Measurements from ENCODE around the gene TEC.
"Not testable (repeated sequence)": the region's sequence is repeated elsewhere in the genome, so short reads cannot be mapped to it uniquely, and the experiment has no call there.

TEC gene

GRCh38 chr4:48268956-48269860, at the start of gene TEC:
Gene TEC (minus strand): TSS chr4:48269838. CDS start chr4:48228614, 41,224 bp downstream.
- DNase-seq: peak; percentile 43

DNA sequence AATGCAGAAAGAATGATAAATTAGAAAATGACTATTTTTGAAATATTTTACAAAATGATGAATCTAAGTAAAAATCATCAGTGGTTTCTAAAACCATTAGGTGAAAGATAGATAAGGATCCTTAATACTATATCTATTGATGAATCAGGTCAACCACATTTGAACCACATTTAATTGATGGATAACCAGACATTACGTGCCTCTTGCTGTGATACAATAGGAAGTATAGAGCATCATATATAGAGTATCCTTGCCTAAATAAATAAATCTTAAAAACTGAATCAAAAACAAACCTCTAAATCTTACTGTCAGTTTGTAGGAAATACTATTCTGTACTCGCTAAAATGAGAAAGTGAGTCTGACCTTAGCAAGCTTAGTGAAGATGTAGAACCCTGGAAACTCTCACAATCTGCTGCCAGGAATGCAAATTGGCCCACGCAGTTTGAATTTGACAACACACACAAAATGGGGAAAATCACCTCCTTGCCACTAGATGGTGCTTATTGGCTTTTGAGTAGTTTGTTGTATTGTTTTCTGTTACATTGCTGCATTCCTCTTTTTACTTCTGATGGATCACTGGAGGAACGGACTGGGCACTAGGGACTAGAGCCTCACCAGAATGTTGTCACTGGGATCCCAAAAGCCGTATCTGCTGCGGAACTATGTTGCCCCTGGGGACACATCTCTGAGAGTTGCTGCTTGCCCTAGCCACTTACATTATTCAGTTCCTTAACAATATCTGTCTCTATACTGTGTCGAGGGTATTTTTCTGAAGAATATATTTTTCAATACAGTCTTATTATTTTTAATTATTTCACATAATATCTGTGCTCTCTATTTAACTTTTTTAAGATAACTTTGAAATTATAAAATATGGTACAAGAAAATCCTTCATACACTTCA, 46.3 kb upstream of the TEC start:
- DNase-seq: no peak

GRCh38 chr4:48314746-48315145, 45.1 kb upstream of the TEC start:
- DNase-seq: not testable (repeated sequence)

GRCh38 chr4:48311896-48312295, 42.3 kb upstream of the TEC start:
- no peak for DNase-seq

DNA sequence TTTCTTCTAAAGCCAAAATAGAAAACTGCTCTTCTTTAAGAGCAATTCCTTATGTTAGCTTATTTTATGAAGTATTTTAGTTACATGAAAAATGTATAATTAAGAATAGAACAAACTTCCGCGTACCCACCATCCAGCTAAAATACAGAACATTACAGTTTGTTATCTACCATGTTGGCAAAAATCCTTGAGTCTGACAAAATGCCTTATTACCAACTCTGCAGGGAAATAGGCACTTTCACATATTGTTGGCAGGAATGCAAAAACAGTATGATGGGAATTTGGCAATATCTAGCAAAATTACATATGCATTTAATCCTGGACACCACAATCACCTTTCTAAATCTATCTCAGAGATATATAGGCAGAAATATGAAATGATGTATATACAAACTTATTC, 39.3 kb upstream of the TEC start:
- no peak for DNase-seq

- DNase-seq: no peak
Observed at GRCh38 chr4:48307528-48307927, 37.9 kb upstream of the TEC start.

GRCh38 chr4:48305508-48305907, 35.9 kb upstream of the TEC start:
- no peak for DNase-seq

- DNase-seq: no peak
Observed at GRCh38 chr4:48300004-48300403, 30.4 kb upstream of the TEC start.

GRCh38 chr4:48299560-48299959, 29.9 kb upstream of the TEC start:
- no peak for DNase-seq

GRCh38 chr4:48297256-48297846, 27.7 kb upstream of the TEC start:
- DNase-seq: no peak

GRCh38 chr4:48296365-48296764, 26.7 kb upstream of the TEC start:
- DNase-seq: no peak

DNA sequence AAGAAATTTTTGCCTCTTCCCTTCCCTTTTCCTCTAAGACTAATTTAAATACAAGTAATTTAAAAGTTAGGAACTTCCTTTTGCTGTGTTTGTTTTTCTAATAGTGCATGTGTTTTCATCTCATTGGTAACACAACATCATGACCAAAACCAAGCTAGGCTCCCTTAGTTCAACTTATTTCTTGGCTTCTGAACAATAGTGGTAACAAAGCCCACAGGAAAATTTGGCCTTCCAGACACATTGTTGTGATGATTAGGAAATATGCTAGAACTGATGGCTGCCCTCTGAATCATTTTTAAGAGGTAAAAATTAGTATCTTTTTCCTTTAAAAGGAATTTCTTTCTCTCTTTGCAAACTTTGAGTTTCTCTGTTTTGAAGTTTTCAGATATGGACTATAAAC, 25.5 kb upstream of the TEC start:
- DNase-seq: no peak

DNA sequence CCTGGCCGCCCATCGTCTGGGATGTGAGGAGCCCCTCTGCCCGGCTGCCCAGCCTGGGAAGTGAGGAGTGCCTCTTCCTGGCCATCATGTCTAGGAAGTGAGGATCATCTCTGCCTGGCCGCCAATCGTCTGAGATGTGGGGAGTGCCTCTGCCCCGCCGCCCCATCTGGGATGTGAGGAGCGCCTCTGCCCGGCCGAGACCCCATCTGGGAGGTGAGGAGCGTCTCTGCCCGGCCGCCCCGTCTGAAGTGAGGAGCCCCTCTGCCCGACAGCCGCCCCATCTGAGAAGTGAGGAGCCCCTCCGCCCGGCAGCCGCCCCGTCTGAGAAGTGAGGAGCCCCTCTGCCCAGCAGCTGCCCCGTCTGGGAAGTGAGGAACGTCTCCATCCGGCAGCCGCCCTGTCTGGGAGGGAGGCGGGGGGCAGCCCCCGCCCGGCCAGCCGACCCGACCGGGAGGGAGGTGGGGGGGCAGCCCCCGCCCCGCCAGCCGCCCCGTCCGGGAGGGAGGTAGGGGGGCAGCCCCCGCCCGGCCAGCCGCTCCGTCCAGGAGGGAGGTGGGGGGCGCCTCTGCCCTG, 22.7 kb upstream of the TEC start:
- not testable (repeated sequence) for DNase-seq

- DNase-seq: no peak
Observed at GRCh38 chr4:48290146-48290772, 20.6 kb upstream of the TEC start.

GRCh38 chr4:48286060-48286459, 16.4 kb upstream of the TEC start:
- not testable (repeated sequence) for DNase-seq

DNA sequence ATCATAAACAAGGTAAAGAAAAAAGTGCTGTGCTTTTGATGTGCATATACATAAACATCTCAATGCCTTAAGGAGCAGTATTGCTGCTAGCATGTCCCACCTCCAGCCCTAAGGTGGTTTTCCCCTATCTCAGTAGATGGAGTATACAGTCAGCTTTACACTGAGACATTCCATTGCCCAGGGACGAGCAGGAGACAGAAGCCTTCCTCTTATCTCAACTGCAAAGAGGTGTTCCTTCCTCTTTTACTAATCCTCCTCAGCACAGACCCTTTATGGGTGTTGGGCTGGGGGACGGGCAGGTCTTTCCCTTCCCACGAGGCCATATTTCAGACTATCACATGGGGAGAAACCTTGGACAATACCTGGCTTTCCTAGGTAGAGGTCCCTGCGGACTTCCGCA, 16.0 kb upstream of the TEC start:
- DNase-seq: not testable (repeated sequence)

DNA sequence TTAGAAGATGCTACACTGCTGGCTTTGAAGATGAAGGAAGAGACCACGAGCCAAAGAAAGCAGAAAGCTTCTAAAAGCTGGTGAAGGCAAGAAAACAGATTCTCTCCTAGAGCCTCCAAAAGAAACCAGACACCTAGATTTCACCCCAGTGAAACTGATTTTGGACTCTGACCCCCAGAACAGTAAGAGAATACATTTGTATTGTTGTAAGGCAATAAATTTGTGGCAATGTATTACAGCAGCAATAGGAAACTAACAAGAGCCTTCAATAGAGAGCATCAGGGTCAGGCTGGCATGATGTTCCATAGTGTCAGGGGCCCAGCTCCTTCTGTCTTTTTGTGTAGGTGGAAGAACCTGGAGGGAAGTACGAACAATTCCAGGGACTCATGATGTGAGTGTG, 6.0 kb upstream of the TEC start:
- no peak for DNase-seq

DNA sequence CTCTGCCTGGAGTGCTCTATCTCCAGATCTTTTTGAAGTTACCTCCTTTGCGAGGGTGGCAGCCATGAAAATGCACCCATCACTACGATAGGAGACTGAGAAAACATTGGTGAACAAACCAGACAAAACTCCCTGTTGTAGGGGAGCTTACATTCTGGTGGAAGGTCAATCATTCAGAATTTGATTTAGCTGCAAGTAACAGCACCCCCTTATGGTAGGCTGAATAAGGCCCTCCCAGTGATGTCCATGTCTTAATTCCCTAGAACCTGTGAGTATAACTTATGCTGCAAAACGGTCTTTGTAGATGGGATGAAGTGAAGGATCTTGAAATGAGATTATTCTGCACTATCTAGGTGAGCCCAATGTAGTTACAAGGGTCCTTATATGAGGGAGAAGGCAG, 5.6 kb upstream of the TEC start:
- DNase-seq: no peak

DNA sequence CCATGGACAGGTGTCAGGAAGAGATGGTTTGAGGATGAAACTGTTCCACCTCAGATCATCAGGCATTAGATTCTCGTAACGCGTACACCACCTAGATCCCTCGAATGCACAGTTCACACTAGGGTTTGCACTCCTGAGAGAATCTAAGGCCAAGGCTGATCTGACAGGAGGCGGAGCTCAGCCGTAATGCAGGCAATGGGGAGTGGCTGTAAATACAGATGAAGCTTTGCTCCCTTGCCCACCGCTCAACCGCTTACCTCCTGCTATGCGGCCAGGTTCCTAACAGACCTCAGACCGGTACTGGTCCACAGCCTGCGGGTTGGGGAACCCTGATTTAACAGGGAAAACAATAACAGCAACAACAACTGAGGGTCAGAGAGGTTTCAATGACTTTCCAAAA, 2.0 kb upstream of the TEC start:
- DNase-seq: no peak

DNA sequence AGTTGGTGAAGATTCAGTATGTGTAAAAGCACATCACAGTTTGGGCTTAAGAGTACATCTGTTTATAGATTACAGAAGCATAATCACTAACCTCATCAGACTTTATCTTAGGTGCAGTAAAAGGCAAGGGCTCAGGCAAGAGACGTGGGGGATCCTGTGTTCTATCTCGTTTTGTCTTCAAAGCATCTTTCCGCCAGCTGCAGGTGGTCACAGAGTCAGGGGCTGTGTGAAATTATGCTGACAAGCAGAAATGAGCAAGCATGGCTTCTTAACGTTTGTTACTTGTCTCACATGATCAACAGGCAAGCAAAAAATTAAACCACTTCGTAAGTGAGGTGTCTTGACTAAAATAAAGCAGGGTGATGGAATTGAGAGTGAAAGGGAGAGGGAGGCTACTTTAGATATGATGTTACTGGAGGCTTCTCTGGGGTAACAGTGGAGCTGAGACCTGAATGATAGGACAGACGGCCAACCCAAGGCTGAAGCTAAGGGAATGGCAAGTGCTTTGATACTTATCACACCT, 1.4 kb upstream of the TEC start:
- DNase-seq: no peak

- no peak for DNase-seq
Observed at GRCh38 chr4:48270523-48270897, 872 bp upstream of the TEC start.

GRCh38 chr4:48269861-48270522, 354 bp upstream of the TEC start:
- peak; percentile 86 for DNase-seq
